MCF 10A (cell line): Measurements from ENCODE around the gene NOD2. TPM values are rescaled to one million over a fixed set of nuclear protein-coding genes. Genes with fewer than 3 reads are reported as not detected.

ENCODE experiments used
- BruUV-seq: library from RNA; stranded (reverse); fragments of 400-500 nt; replicated peaks from 2 replicates; lab custom pipeline; 2021; lab: Mats Ljungman, UMichigan
- CTCF ChIA-PET: fragments of 300-600 bp; sonication (Branson Sonifier 250); formaldehyde crosslinking; extraction: SDS; loops from one replicate; lab custom pipeline; 2021; ENCODE audit warnings: antibody characterized with exemption, inconsistent platforms; lab: Yijun Ruan, JAX
- POLR2A ChIA-PET: fragments of 300-600, 350-650 bp; sonication (Branson Sonifier 250); formaldehyde crosslinking; extraction: SDS; loops from one replicate; lab custom pipeline; 2020; ENCODE audit warnings: antibody characterized with exemption, inconsistent platforms; lab: Yijun Ruan, JAX
- DNase-seq: peaks from one replicate; pipeline ENCODE4 v3.0.0-alpha.2; 2018; ENCODE audit not compliant: unreplicated experiment
- H3K27ac Mint-ChIP-seq: one replicate; pipeline ENCODE4 v1.8.0; 2022; ENCODE audit warnings: mild to moderate bottlenecking, low read depth, mixed read lengths; ENCODE audit not compliant: unreplicated experiment
- H3K27me3 Mint-ChIP-seq: one replicate; pipeline ENCODE4 v1.8.0; 2022; ENCODE audit warnings: mixed read lengths; ENCODE audit not compliant: insufficient read depth, unreplicated experiment
- H3K36me3 Mint-ChIP-seq: one replicate; pipeline ENCODE4 v1.8.0; 2022; ENCODE audit warnings: mild to moderate bottlenecking, moderate library complexity, mixed read lengths; ENCODE audit not compliant: insufficient read depth, unreplicated experiment
- H3K4me1 Mint-ChIP-seq: one replicate; pipeline ENCODE4 v1.8.0; 2022; ENCODE audit warnings: mixed read lengths; ENCODE audit not compliant: insufficient read depth, unreplicated experiment
- H3K4me3 Mint-ChIP-seq: one replicate; pipeline ENCODE4 v1.8.0; 2022; ENCODE audit warnings: mild to moderate bottlenecking, moderate library complexity, mixed read lengths; ENCODE audit not compliant: unreplicated experiment
- H3K9me3 Mint-ChIP-seq: one replicate; pipeline ENCODE4 v1.8.0; 2022; ENCODE audit warnings: mixed read lengths; ENCODE audit not compliant: unreplicated experiment
- CTCF ChIP-seq: fragments of 200-600 bp; IDR thresholded peaks from one replicate; pipeline ENCODE4 v1.8.0; 2022; ENCODE audit warnings: antibody characterized with exemption, mild to moderate bottlenecking; ENCODE audit not compliant: unreplicated experiment
- intact Hi-C: fragments of 100-400 bp; cut with micrococcal nuclease; formaldehyde crosslinking; loops from 2 replicates; pipeline ENCODE4 v1.14.1; 2022
- total RNA-seq: library from RNA; stranded (reverse); gene quantifications from 2 replicates; pipeline ENCODE4 v1.2.3, GENCODE V29; 2022

NOD2 gene
- total RNA-seq, 1 experiment from 2014 or later = 1.7 TPM

- intact Hi-C loops = no loop called here
- ChIA-PET POLR2A (interaction anchor here (0.6 to 1.2 kb wide), 4 partner anchors 11 to 414 kb away, joined by 3 to 4 read pairs (median 4); no protein-coding TSS in a partner anchor), CTCF (interaction anchor here (0.9 to 2.0 kb wide), 6 partner anchors 21 to 620 kb away, joined by 3 to 17 read pairs (median 6); no protein-coding TSS in a partner anchor)
- Mint-ChIP-seq H3K27me3 (peaks cover 10% of the 10 kb centered on the region), H3K9me3 (no peaks in the 10 kb centered on the region), H3K27ac (no peak overlapping the region), H3K4me1 (no peaks in the 10 kb centered on the region), H3K4me3 (no peak overlapping the region), H3K36me3 (no peaks in the 10 kb centered on the region)
- TF ChIP-seq CTCF = no peak
- DNase-seq = no peak
- no TSS peak for BruUV-seq
Observed at GRCh38 chr16:50645563-50646220, 47.7 kb upstream of the NOD2 start.

- no peak for DNase-seq
- Mint-ChIP-seq H3K36me3 (no peaks in the 10 kb centered on the region), H3K27ac (no peak overlapping the region), H3K4me1 (no peaks in the 10 kb centered on the region), H3K4me3 (no peak overlapping the region), H3K9me3 (no peaks in the 10 kb centered on the region), H3K27me3 (peaks cover 10% of the 10 kb centered on the region)
- POLR2A ChIA-PET = interaction anchor here (0.6 to 1.2 kb wide), 2 partner anchors 11 to 414 kb away, joined by 3 to 4 read pairs; no protein-coding TSS in a partner anchor
- intact Hi-C loops = no loop called here
- TF ChIP-seq CTCF = no peak
- CTCF ChIA-PET = interaction anchor here (0.9 to 2.0 kb wide), 4 partner anchors 20 to 621 kb away, joined by 3 to 17 read pairs (median 5); no protein-coding TSS in a partner anchor
- no TSS peak for BruUV-seq
Observed at GRCh38 chr16:50646345-50646744, 47.1 kb upstream of the NOD2 start.

- BruUV-seq = no TSS peak
- DNase-seq = no peak
- POLR2A ChIA-PET = no interaction called here
- peaks cover 10% of the 10 kb centered on the region for H3K27me3 Mint-ChIP-seq
- no peaks in the 10 kb centered on the region for H3K4me1 Mint-ChIP-seq
- no peaks in the 10 kb centered on the region for H3K36me3 Mint-ChIP-seq
- TF ChIP-seq CTCF = no peak
- H3K27ac Mint-ChIP-seq = no peak overlapping the region
- no peak overlapping the region for H3K4me3 Mint-ChIP-seq
- intact Hi-C loops = no loop called here
- CTCF ChIA-PET = interaction anchor here (0.6 to 1.1 kb wide), 4 partner anchors 12 to 155 kb away, joined by 3 read pairs; no protein-coding TSS in a partner anchor
- H3K9me3 Mint-ChIP-seq = no peaks in the 10 kb centered on the region
Observed at GRCh38 chr16:50651835-50652438, 41.5 kb upstream of the NOD2 start.

- POLR2A ChIA-PET = interaction anchor here (0.5 kb wide), 1 partner anchor 451 kb away, joined by 3 read pairs; no protein-coding TSS in a partner anchor
- BruUV-seq = no TSS peak
- CTCF ChIA-PET = interaction anchor here (1.8 kb wide), 1 partner anchor 12 kb away, joined by 9 read pairs; no protein-coding TSS in a partner anchor
- H3K27me3 Mint-ChIP-seq = peaks cover 10% of the 10 kb centered on the region
- H3K36me3 Mint-ChIP-seq = no peaks in the 10 kb centered on the region
- no peaks in the 10 kb centered on the region for H3K4me1 Mint-ChIP-seq
- no peak for DNase-seq
- H3K9me3 Mint-ChIP-seq = no peaks in the 10 kb centered on the region
- H3K27ac Mint-ChIP-seq = no peak overlapping the region
- intact Hi-C loops = no loop called here
- no peak overlapping the region for H3K4me3 Mint-ChIP-seq
- no peak for TF ChIP-seq CTCF
Observed at GRCh38 chr16:50652836-50653425, 40.5 kb upstream of the NOD2 start.
